Measurements from ENCODE around the gene GATA5.

DNA sequence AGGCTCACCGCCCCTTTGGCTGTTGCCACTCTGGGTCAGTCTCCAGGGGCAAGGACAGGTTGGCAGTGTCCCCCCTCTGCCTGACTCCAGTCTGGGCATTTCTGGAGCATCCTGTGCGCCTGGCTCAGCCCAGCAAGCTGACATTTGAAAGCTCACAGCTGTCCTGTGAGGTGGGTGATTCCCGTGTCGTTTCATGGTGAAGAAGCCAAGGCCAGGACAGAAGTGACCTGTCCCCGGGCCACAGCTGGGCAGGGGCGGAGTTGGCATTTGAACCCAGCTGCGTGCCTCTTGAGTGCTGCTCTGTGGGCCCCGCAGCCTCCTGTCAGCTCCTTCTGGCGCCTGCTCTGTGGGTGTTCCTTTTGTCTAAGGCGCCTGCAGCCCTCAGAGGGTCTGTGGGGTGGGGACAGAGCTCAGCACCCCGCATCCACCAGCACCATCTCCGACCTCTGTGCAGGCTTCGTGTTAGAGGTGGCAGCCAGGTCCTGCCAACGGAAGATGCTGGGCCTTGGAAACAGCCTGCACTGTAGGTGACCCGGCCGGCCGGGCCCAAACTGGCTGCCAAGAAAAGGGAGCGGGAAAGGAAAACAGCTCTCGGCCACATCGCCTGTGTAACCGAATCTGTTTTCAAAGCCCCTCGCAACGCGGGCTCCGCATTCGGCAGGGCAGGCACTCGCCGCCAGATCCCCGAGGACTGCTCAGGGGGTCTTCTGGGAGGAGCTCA is 5.8 kb upstream of the GATA5 start:
- TF ChIP-seq SIN3A (IDR thresholded peaks at IDR 0.05; ENCODE audit: borderline replicate concordance, insufficient read depth, low read length), result no peak
- no peak for TF ChIP-seq POLR2AphosphoS5 (IDR thresholded peaks at IDR 0.05; ENCODE audit: low read depth, low read length)
- TF ChIP-seq REST (IDR thresholded peaks at IDR 0.05; ENCODE audit: insufficient read depth in 1 of 2, low read depth in 2 of 2, low read length in 2 of 2), result no peak
- no peak for TF ChIP-seq TAF1 (IDR thresholded peaks at IDR 0.05; ENCODE audit: borderline replicate concordance, insufficient read depth, low read length)
- no peak for TF ChIP-seq FOXP2 (optimal IDR thresholded peaks at IDR 0.05; ENCODE audit: borderline replicate concordance, extremely low read depth, extremely low read length, insufficient read depth)
